RWPE1 (cell line): Measurements from ENCODE around the gene FRYL.

ENCODE experiments used
- CTCF ChIA-PET: fragments of 350-600 bp; sonication (Branson Sonifier 250); formaldehyde crosslinking; extraction: SDS; loops from one replicate; lab custom pipeline; 2021; lab: Yijun Ruan, JAX
- POLR2A ChIA-PET: fragments of 400-600 bp; formaldehyde crosslinking; extraction: SDS; loops from one replicate; lab custom pipeline; 2020; ENCODE audit warnings: antibody characterized with exemption; ENCODE audit not compliant: low non-redundant PET; lab: Yijun Ruan, JAX
- DNase-seq: peaks from one replicate; pipeline ENCODE4 v3.0.0; 2012; ENCODE audit warnings: low spot score
- H3K27ac ChIP-seq: fragments of 450-650 bp; 2 replicates; pipeline ENCODE4 v1.5.1; 2017
- CTCF ChIP-seq: fragments of 450-650 bp; conservative IDR thresholded peaks from 2 replicates; pipeline ENCODE4 v1.5.1; 2017; ENCODE audit warnings: low read depth, mild to moderate bottlenecking

FRYL gene

GRCh38 chr4:48634688-48635308 is 145.3 kb downstream of the FRYL start:
- DNase-seq, result no peak
- no peak overlapping the region for H3K27ac ChIP-seq
- TF ChIP-seq CTCF, result no peak
- ChIA-PET CTCF (interaction anchor here (0.7 kb wide), 1 partner anchor 46 kb away, joined by 3 read pairs; no protein-coding TSS in a partner anchor), POLR2A (no interaction called here)

GRCh38 chr4:48633657-48634056 is 146.4 kb downstream of the FRYL start:
- DNase-seq, result no peak
- TF ChIP-seq CTCF, result no peak
- POLR2A ChIA-PET, result no interaction called here
- no peak overlapping the region for H3K27ac ChIP-seq
- CTCF ChIA-PET, result interaction anchor here (0.6 kb wide), 1 partner anchor 334 kb away, joined by 3 read pairs; no protein-coding TSS in a partner anchor

GRCh38 chr4:48629458-48629857 is 150.6 kb downstream of the FRYL start:
- ChIA-PET CTCF (interaction anchor here (0.6 to 0.9 kb wide), 2 partner anchors 27 to 760 kb away, joined by 3 to 6 read pairs; no protein-coding TSS in a partner anchor), POLR2A (no interaction called here)
- TF ChIP-seq CTCF, result no peak
- DNase-seq, result no peak
- no peak overlapping the region for H3K27ac ChIP-seq

GRCh38 chr4:48623182-48623780 is 156.8 kb downstream of the FRYL start:
- no peak for TF ChIP-seq CTCF
- CTCF ChIA-PET, result no interaction called here
- POLR2A ChIA-PET, result no interaction called here
- no peak for DNase-seq
- H3K27ac ChIP-seq, result no peak overlapping the region

- POLR2A ChIA-PET, result no interaction called here
- peak; percentile 29 for DNase-seq
- CTCF ChIA-PET, result interaction anchor here (0.6 to 1.2 kb wide), 2 partner anchors 60 to 341 kb away, joined by 3 read pairs; no protein-coding TSS in a partner anchor
- TF ChIP-seq CTCF, result no peak
- no peak overlapping the region for H3K27ac ChIP-seq
These were observed 159.2 kb downstream of the FRYL start for GRCh38 chr4:48620831-48621230.

GRCh38 chr4:48620093-48620492 is 160.0 kb downstream of the FRYL start:
- ChIA-PET CTCF (interaction anchor here (0.6 to 0.7 kb wide), 2 partner anchors 200 to 341 kb away, joined by 3 read pairs; no protein-coding TSS in a partner anchor), POLR2A (no interaction called here)
- no peak for DNase-seq
- H3K27ac ChIP-seq, result no peak overlapping the region
- no peak for TF ChIP-seq CTCF
